ENCODE results near the gene C15orf39.

DNA sequence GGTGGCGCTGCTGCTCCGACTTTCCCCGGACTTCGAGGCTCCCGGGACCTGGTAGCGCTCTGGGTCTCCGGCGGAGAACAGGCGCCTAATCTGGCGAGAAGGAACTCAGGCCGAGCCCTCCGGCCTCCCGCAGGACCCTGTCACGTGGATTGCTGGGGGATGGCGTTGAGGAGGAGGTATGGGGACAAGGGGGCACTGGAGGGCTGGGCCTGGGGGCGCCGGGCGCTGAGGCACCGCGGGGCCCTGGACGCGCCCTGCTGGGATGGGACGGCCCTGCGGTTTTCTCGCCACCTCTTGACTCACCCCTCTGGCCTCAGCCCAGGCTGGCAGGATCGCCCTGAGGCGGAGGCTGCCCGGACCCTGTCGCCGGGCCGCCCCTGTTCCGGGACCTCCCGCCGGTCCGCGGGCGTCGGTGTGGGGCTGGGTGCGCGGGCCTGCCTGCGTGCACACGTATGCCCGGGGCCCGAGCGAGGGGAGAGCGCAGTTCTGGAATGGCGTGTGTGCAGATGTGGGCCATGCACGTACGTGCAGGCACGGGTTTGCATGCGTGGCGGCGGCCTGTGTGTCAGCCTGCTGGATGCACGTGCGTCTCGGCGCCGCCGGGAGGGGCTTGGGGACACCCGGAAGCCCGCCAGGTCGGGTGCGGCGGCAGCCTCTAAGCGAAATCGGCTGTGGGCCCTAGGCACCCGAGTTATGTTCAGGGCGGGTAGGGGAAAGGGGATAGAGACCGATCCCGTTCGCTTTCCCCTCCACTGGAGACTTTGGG lies 752 bp downstream of the C15orf39 start:
- TF ChIP-seq, protein P1, sequence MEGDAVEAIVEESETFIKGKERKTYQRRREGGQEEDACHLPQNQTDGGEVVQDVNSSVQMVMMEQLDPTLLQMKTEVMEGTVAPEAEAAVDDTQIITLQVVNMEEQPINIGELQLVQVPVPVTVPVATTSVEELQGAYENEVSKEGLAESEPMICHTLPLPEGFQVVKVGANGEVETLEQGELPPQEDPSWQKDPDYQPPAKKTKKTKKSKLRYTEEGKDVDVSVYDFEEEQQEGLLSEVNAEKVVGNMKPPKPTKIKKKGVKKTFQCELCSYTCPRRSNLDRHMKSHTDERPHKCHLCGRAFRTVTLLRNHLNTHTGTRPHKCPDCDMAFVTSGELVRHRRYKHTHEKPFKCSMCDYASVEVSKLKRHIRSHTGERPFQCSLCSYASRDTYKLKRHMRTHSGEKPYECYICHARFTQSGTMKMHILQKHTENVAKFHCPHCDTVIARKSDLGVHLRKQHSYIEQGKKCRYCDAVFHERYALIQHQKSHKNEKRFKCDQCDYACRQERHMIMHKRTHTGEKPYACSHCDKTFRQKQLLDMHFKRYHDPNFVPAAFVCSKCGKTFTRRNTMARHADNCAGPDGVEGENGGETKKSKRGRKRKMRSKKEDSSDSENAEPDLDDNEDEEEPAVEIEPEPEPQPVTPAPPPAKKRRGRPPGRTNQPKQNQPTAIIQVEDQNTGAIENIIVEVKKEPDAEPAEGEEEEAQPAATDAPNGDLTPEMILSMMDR (IDR thresholded peaks at IDR 0.05) = peak; percentile 78
- no peak for TF ChIP-seq ZFX (IDR thresholded peaks at IDR 0.05; ENCODE audit: borderline replicate concordance)
